Stimulated activated naive CD8-positive, alpha-beta T cell treated with anti-CD3 and anti-CD28 coated beads, Interleukin-15, amount 100 ng/mL, for 72 hours (primary cell): ENCODE measurements around the gene GJD3.
A peak's percentile ranks its signal among the peaks of the same experiment; 100 is the strongest.

Experiments used
- ATAC-seq: fragments of 150-1000 bp; cut with Tn5 transposase; 2 replicates; pipeline ENCODE4 v1.10.0; 2021; ENCODE audit warnings: mild to moderate bottlenecking, moderate library complexity
- DNase-seq, 2 donors: peaks; one replicate each; pipeline ENCODE4 v3.0.0; 2021 to 2022
- H3K27ac Mint-ChIP-seq, 2 donors: one replicate each; pipeline ENCODE4 v1.8.0; 2022; ENCODE audit warnings: mild to moderate bottlenecking in 2 of 2, mixed read lengths in 2 of 2, moderate library complexity in 2 of 2
- H3K27me3 Mint-ChIP-seq: one replicate; pipeline ENCODE4 v1.8.0; 2022; ENCODE audit warnings: mixed read lengths
- H3K4me1 Mint-ChIP-seq: one replicate; pipeline ENCODE4 v1.8.0; 2022; ENCODE audit warnings: mild to moderate bottlenecking, mixed read lengths
- H3K4me3 Mint-ChIP-seq, 2 donors: one replicate each; pipeline ENCODE4 v1.8.0; 2022; ENCODE audit warnings: mild to moderate bottlenecking in 2 of 2, mixed read lengths in 2 of 2, moderate library complexity in 1 of 2
- H3K9me3 Mint-ChIP-seq, 2 donors: one replicate each; pipeline ENCODE4 v1.8.0; 2022; ENCODE audit warnings: mixed read lengths in 2 of 2

GJD3 gene

DNA sequence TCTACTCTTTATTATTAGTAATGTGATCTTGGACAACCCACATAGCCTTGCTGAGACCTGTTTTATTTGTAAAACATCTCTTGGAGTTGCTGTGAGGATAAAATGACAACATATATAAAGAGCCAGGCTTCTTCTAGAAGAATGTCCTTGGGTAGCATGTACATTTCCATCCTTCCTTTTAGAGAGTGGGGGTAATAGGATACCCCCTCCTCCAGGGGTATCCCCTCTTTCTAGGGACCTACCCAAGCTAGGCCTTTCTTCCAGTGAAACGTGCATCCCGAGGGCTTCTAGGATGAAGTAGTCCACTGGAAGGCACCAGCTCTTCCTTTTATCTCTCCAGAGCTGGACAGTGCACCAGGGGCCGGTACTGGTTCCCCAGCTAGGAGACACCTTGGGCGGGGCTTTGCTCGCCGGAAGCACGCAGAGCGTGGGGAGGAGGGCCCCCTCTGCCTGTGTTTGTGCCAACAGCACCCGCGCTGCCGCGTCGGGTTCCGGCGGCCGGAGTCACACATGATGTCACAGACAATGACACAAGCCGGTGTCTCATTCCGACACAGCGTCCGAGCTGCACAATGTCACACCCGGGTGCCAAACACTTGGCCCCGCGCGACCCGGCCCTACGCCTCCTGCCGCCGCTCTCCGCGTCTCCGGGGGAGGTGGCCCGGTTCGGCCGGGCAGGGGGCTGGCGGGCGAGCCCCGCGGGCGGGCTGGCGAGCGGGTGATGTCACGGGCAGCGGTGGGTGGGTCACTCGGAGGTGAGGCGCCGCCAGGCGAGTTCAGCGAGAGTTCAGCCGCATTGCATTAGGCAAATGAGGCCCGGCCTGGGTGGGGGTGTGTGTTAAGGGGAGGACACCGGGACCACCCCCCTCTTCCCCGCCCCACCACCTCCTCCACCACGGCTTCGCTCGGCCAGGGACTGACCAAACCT lies 23.4 kb downstream of the GJD3 start:
- H3K27me3 Mint-ChIP-seq, result no peaks in the 10 kb centered on the region
- H3K4me1 Mint-ChIP-seq, result peaks cover 88% of the 10 kb centered on the region
- peak; percentile 92 for ATAC-seq

DNA sequence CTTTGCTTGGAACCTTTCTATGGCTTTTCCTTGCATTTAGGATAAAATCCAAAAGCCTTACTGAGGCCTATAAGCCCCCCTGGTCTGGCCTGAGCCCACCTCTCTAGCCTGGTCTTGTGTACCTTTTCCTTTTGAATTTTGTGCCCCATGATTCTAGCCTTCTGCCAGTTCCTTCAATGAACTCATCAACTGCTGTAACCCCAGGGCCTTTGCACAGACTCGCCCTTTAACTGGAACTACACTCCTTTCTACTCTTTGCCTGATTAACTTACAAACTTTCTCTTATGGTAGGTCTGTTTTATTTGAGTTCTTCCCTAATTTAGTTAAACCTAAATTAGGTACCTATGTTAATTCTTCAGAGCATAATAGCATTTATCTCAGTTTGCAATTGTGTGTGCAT lies 24.2 kb downstream of the GJD3 start:
- Mint-ChIP-seq H3K9me3 (no peaks in the 10 kb centered on the region), H3K27me3 (no peaks in the 10 kb centered on the region), H3K4me3 (peak overlapping the region in 1 of 2 donors; percentile 70), H3K27ac (peak overlapping the region in 1 of 2 donors; percentile 15), H3K4me1 (peaks cover 81% of the 10 kb centered on the region)
- DNase-seq (no peak), ATAC-seq (no peak)

More for the DNA sequence above, 23.4 kb downstream of the GJD3 start:
- Mint-ChIP-seq H3K9me3 (no peaks in the 10 kb centered on the region), H3K4me3 (peak overlapping the region; percentile 70 to 86), H3K27ac (peak overlapping the region; percentile 17 to 68)
- peak; percentile 80 to 91 for DNase-seq

DNA sequence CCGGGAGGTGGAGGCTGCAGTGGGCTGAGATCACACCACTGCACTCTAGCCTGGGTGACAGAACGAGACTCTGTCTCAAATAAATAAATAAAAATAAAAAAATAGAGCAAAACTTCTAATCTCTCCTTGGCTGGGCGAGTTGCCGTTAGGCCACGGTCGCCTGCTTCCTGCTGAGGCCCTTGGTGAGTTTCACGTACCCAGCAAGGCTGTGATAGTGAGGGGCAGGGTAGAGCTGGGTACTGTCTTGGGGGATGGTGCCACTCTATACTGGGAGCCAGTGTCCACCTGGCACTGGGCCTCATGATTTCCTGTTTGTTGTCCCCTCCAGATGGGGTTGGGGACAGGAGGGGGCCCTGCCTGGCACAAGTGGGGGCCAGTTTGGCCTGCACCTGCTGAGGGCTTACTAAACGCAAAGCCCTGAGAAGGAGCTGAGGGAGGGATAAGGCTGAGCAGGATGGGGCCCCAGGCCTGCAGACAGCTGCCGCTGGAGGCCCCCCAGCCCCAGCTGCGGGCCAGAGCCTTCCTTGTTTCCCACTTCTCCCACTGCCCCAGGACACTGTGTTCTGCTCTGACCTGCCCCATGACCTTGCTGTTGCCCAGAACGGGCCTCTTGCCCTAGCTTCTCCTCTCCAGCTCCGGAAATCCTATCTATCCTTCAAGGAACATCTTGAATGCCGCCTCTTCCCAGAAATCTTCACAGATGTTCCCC lies 25.4 kb downstream of the GJD3 start:
- H3K27ac Mint-ChIP-seq, result peak overlapping the region; percentile 67 to 69
- H3K9me3 Mint-ChIP-seq, result no peaks in the 10 kb centered on the region
- H3K4me1 Mint-ChIP-seq, result peaks cover 81% of the 10 kb centered on the region
- H3K27me3 Mint-ChIP-seq, result no peaks in the 10 kb centered on the region
- no peak overlapping the region for H3K4me3 Mint-ChIP-seq
- DNase-seq (no peak), ATAC-seq (no peak)

DNA sequence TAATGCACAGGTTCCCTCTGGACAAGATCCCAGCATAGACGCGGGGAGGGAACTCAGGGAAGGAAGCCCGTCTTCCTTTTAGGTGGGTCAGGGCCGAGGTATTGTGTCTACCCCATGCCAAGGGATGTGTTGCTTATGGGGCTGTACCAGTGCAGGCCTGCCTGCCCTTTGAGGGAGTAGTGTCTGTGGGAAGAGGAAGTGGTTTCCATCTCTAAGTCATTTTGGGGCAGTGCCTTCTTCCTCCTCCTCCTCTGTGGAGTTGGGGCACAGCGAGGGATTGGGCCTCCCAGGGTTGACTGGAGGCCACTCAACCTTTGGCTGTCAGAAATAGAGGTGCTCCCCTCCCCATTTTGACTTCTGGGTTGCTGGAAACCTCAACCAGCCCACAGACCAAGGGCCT lies 26.5 kb downstream of the GJD3 start:
- no peak for ATAC-seq
- H3K27me3 Mint-ChIP-seq, result no peaks in the 10 kb centered on the region
- peak overlapping the region; percentile 12 to 62 for H3K4me3 Mint-ChIP-seq
- H3K27ac Mint-ChIP-seq, result peak overlapping the region in 1 of 2 donors; percentile 69
- no peak for DNase-seq
- H3K9me3 Mint-ChIP-seq, result no peaks in the 10 kb centered on the region
- H3K4me1 Mint-ChIP-seq, result peaks cover 81% of the 10 kb centered on the region

DNA sequence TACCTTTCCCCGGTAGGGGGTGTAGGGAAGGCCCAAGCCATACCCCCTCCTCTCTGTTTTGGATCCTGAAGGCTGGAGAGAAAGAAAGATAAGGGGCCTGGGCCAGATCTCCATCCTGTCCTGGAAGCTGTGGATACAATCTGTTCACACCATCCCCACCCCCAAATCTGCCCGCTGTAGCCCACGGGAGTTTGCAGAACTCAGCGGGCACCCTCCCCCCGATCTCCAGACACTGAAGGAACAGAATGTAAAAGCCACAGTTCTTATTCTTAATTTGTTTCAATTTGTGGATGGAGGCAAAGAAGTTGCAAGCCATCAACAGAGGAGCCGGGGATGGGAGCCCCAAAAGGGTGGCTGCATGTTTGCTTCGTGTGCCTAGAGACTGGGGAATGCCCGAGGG lies 27.2 kb downstream of the GJD3 start:
- ATAC-seq (no peak), DNase-seq (no peak)
- H3K27me3 Mint-ChIP-seq, result no peaks in the 10 kb centered on the region
- peaks cover 81% of the 10 kb centered on the region for H3K4me1 Mint-ChIP-seq
- H3K4me3 Mint-ChIP-seq, result peak overlapping the region in 1 of 2 donors; percentile 62
- peak overlapping the region; percentile 19 to 46 for H3K27ac Mint-ChIP-seq
- H3K9me3 Mint-ChIP-seq, result no peaks in the 10 kb centered on the region

DNA sequence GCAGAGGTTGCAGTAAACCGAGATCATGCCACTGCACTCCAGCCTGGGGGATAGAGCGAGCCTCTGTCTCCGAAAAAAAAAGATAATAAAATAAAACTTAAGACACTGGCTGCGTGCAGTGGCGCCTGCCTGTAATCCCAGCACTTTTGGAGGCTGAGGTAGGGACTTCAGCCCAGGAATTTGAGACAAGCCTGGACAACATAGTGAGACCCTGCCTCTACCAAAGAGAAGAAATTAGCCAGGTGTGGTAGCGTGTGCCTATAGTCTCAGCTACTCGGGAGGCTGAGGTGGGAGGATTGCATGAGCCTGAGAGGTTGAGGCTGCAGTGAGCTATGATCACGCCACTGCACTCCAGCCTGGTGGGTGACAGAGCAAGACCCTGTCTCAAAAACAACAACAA lies 28.9 kb downstream of the GJD3 start:
- Mint-ChIP-seq H3K4me1 (peaks cover 86% of the 10 kb centered on the region), H3K27ac (no peak overlapping the region), H3K27me3 (no peaks in the 10 kb centered on the region), H3K4me3 (no peak overlapping the region), H3K9me3 (no peaks in the 10 kb centered on the region)
- no peak for DNase-seq
- ATAC-seq, result no peak

DNA sequence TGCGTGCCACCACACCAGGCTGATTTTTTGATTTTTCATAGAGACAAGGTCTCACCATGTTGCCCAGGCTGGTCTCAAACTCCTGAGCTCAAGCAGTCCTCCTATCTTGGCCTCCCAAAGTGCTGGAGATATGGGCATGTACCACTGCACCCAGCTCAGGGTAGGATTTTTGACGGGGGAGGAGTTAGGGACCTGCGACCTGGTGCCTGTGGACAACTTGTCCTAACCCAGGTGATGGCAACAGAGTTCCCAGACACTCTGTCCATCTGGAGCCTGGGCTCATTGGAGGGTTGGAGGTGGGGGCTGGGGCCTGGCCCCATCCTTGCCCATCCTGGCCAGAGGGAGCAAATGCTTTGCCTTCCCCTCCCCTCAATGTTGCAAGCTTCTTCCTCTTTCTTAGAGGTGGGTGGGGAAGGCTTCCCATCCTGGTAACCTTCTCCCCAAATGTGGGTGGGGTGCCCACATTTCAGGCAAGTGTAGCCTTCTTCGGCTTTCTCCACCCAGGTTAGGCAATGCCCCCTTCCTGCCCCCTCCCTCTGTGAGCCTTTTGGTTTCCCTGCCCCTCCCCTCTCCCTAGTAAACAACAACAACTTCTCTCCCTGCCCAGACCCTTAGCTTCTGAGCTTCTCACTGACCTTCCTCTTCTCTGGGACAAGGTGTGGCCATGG lies 30.6 kb downstream of the GJD3 start:
- no peak for ATAC-seq
- no peaks in the 10 kb centered on the region for H3K27me3 Mint-ChIP-seq
- H3K4me3 Mint-ChIP-seq, result no peak overlapping the region
- H3K4me1 Mint-ChIP-seq, result peaks cover 85% of the 10 kb centered on the region
- DNase-seq, result no peak
- H3K9me3 Mint-ChIP-seq, result no peaks in the 10 kb centered on the region
- H3K27ac Mint-ChIP-seq, result peak overlapping the region in 1 of 2 donors; percentile 82

DNA sequence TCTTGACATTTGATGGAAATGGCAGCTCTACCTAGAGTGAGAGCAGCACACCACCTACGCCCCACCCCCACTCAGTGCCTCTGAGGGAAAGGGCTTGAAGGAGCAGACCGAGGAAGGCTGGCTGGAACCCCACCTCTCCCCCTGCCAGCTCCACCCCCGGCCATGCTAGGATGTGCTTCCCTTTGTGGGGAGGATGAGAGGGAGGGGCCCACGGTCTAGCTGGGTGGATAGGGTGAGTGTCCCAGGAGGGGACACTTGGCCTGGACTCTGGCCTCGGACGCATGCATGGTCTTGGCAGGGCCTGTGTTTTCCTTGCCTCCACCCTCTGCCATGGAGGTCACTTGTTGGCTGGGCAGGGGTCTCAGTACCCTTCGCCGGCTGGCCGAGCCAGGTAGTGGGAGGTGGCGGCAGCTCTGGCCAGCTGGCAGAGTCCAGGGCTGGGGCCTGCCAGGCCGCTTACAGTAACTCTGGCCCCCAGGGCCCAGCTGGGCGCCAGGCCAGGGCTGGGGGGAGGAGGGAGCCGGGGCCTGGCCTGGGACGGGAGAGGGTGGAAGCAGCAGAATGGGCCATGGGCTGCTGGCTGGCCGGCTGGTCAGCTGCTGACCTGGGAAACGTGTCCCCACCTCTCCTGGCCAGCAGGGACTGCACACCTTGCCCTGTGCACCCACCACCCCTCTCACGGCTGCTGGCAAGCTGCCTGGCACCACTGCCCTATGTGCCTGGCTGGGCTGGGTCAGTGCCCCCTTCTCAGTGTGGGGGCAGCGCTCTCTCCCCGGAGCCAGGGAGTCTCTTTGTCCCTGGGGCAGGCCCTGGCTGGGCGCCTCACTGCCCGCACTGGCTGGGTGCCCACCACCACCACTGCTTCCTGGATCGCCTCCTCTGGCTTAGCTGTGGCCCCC lies 32.5 kb downstream of the GJD3 start:
- H3K4me1 Mint-ChIP-seq, result peaks cover 87% of the 10 kb centered on the region
- peak overlapping the region; percentile 73 to 81 for H3K27ac Mint-ChIP-seq
- ATAC-seq (no peak), DNase-seq (no peak)
- no peaks in the 10 kb centered on the region for H3K9me3 Mint-ChIP-seq
- H3K4me3 Mint-ChIP-seq, result peak overlapping the region; percentile 40 to 74
- H3K27me3 Mint-ChIP-seq, result no peaks in the 10 kb centered on the region

DNA sequence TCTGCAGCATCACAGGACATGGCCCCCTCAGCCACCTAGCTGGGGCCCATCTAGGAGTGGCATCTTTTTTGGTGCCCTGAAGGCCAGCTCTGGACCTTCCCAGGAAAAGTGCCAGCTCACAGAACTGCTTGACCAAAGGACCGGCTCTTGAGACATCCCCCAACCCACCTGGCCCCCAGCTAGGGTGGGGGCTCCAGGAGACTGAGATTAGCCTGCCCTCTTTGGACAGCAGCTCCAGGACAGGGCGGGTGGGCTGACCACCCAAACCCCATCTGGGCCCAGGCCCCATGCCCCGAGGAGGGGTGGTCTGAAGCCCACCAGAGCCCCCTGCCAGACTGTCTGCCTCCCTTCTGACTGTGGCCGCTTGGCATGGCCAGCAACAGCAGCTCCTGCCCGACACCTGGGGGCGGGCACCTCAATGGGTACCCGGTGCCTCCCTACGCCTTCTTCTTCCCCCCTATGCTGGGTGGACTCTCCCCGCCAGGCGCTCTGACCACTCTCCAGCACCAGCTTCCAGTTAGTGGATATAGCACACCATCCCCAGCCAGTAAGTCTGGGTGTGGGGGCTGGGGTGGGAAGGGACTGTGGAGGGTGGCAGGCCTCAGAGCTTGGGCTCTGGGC lies 33.6 kb downstream of the GJD3 start:
- DNase-seq, result no peak
- H3K27ac Mint-ChIP-seq, result peak overlapping the region; percentile 27 to 76
- H3K4me1 Mint-ChIP-seq, result peaks cover 92% of the 10 kb centered on the region
- no peaks in the 10 kb centered on the region for H3K27me3 Mint-ChIP-seq
- peak overlapping the region; percentile 40 to 74 for H3K4me3 Mint-ChIP-seq
- no peaks in the 10 kb centered on the region for H3K9me3 Mint-ChIP-seq
- ATAC-seq, result no peak

DNA sequence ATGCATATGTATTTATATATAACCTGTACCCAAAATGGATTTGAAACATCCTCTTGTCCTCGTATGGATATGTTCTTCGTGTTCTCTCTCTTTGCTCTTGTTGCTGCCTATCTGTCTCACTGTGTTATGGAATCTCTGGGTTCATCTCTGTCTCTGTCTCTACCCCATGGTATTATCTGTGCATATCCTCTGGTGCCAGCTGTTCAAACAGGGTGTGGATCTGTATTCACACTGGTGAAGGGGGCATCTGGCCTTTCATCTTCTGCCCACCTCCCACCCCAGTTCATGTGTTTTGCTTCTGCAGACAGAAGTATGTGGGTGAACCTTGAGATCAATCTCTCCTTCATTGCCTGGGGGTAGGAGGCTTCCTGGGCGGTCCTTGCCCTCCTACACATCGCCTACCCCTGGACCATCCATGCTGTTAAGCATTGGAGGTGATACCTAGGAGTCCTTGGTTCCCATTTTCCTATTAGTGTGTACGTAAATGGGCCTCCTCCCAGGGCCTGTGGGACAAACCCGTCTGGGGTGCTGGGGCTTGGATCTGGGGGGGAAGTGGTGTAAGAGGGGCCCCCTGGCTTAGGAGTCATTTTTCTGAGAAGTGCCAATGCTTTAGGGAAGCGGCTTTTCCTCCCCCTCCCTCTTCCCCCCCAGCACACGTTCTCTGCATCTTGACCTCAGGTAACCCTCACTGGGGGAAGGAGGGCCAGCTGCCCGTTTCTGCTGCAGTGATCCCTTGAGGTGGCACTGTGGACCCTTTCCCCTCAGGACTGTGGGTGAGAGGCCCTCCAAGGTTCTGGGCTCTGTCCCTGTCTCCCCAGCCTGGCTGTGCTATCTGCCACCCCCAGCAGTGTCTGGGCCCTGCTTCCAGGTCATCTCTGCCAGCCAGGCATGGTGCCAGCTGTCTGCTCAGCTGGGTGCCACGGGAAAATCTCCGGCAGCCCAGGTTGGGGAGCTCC lies 34.4 kb downstream of the GJD3 start:
- H3K27me3 Mint-ChIP-seq, result no peaks in the 10 kb centered on the region
- DNase-seq, result no peak
- peak overlapping the region; percentile 10 to 27 for H3K27ac Mint-ChIP-seq
- peak; percentile 45 for ATAC-seq
- peak overlapping the region; percentile 22 to 44 for H3K4me3 Mint-ChIP-seq
- no peaks in the 10 kb centered on the region for H3K9me3 Mint-ChIP-seq
- H3K4me1 Mint-ChIP-seq, result peaks cover 98% of the 10 kb centered on the region

DNA sequence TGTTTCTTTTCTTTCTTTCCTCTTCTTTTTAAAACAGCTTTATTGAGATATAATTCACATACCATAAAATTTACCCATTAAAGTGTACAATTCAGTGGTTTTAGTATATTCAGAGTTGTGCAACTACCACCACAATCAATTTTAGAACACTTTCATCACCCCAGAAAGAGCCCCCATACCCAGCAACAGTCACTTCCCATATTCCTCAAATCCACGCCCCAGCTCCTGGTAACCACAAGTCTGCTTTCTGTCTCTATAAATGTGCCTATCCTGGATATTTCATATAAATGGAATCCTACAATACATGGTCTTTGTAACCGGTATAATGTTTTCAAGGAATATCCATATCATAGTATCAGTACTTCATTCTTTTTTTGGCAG lies 36.2 kb downstream of the GJD3 start:
- peaks cover 98% of the 10 kb centered on the region for H3K4me1 Mint-ChIP-seq
- ATAC-seq (no peak), DNase-seq (no peak)
- peak overlapping the region in 1 of 2 donors; percentile 4 for H3K4me3 Mint-ChIP-seq
- no peaks in the 10 kb centered on the region for H3K9me3 Mint-ChIP-seq
- H3K27me3 Mint-ChIP-seq, result no peaks in the 10 kb centered on the region
- peak overlapping the region in 1 of 2 donors; percentile 28 for H3K27ac Mint-ChIP-seq

DNA sequence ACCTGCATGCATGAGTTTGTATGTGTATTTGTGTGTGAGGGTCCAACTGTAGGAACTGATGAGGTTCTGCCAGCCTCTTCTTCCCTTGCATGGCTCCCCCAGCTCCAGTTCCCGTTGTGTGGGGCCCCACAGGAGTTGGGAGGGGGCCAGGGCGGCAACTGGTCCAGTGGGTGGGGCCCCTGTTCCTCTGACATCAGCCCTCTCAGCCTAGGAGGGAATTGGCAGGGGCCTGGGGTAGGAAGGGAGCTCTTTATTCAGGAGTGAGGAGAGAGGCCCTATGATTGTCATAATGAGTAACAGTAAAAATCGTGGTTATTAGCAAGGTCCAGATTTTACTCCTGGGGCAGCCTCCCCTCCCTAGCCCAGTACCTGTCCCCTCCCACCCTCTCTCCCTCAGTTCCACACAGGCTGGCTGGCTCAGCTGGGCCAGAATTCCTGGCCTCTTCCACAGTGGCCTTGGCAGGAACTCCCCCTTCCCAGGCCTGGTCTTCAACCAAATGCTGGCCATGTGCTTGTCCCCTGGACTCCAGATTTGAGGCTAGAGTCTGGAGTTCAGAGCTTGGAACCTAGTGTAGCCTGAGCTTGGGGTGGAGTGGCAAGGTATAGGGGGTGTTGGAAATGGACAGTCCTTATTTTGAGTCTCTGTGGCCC lies 36.7 kb downstream of the GJD3 start:
- Mint-ChIP-seq H3K27ac (peak overlapping the region in 1 of 2 donors; percentile 28), H3K4me3 (peak overlapping the region; percentile 88 to 91), H3K27me3 (no peaks in the 10 kb centered on the region), H3K4me1 (peaks cover 98% of the 10 kb centered on the region), H3K9me3 (no peaks in the 10 kb centered on the region)
- DNase-seq (no peak), ATAC-seq (no peak)

DNA sequence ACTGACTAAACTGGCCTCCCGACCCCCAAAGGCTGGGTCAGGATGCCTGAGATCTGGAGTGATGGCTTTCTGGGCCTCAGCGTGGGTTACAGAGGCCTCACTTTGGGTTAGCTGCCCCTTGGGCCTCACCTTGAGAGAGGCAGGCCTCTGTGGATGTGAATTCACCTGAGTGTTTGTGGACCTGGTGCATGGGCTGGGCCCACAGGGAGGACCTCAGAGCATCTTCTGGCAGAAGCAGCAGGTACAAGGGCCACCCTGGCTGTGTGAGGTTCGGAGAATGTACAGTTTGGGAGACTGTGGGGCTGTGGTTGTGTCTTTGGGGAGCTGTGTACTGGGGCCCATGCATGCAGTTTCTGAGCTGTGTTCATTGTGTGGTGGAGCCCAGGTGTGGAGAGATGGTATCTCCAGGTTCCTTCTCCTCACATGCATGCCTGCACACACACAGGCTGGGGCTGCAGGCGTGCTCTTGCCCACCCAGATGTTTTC lies 37.2 kb downstream of the GJD3 start:
- no peaks in the 10 kb centered on the region for H3K9me3 Mint-ChIP-seq
- DNase-seq, result no peak

More for the DNA sequence above, 37.2 kb downstream of the GJD3 start:
- H3K4me1 Mint-ChIP-seq, result peaks cover 98% of the 10 kb centered on the region
- H3K4me3 Mint-ChIP-seq, result peak overlapping the region; percentile 88 to 91
- peak overlapping the region in 1 of 2 donors; percentile 95 for H3K27ac Mint-ChIP-seq
- no peaks in the 10 kb centered on the region for H3K27me3 Mint-ChIP-seq
- no peak for ATAC-seq
